SK-N-SH (cell line): Measurements from ENCODE around the gene CETN2. TPM values are rescaled to one million over a fixed set of nuclear protein-coding genes. Genes with fewer than 3 reads are reported as not detected.

Experiments used
- CTCF ChIA-PET: fragments of 300-600, 350-600 bp; formaldehyde crosslinking; extraction: SDS; loops from one replicate; lab custom pipeline; 2021; lab: Yijun Ruan, JAX
- POLR2A ChIA-PET: fragments of 350-600 bp; sonication (Branson Sonifier 250); formaldehyde crosslinking; extraction: SDS; loops from one replicate; lab custom pipeline; 2020; ENCODE audit warnings: antibody characterized with exemption, inconsistent platforms; lab: Yijun Ruan, JAX
- DNase-seq: peaks from one replicate; pipeline ENCODE4 v3.0.0; 2012
- H2AFZ ChIP-seq: fragments of 200-600 bp; sonication (generic); 2 replicates; pipeline ENCODE4 v1.8.1; 2016; ENCODE audit warnings: antibody characterized with exemption, mild to moderate bottlenecking, low read depth
- H3F3A ChIP-seq: fragments of 200-600 bp; sonication (generic); replicated peaks from 2 replicates; pipeline ENCODE3; 2016; ENCODE audit warnings: antibody characterized with exemption, mild to moderate bottlenecking; ENCODE audit not compliant: insufficient read depth
- H3K27ac ChIP-seq, 2 experiments: fragments of 200-500 bp in 1 of 2; fragments of 200-600 bp in 1 of 2; sonication (Bioruptor generic) in 1 of 2; sonication (generic), shearing (Covaris generic) in 1 of 2; 2 replicates each; pipeline versions ENCODE4 v1.5.1 to v1.6.1; 2014 to 2016; ENCODE audit warnings: low read depth in 2 of 2, inconsistent platforms in 1 of 2, low read length in 1 of 2, mild to moderate bottlenecking in 1 of 2, mixed read lengths in 1 of 2
- H3K27me3 ChIP-seq: fragments of 200-600 bp; sonication (generic), shearing (Covaris generic); 2 replicates; pipeline ENCODE4 v1.6.1; 2016; ENCODE audit warnings: mixed run types; ENCODE audit not compliant: insufficient read depth
- H3K36me3 ChIP-seq, 2 experiments: fragments of 200-500 bp in 1 of 2; fragments of 200-600 bp in 1 of 2; sonication (Bioruptor generic) in 1 of 2; sonication (generic) in 1 of 2; replicated peaks in 1 of 2; 2 replicates each; pipeline versions ENCODE3 to v1.5.1; 2014 to 2016; ENCODE audit warnings: low read length in 1 of 2, mild to moderate bottlenecking in 1 of 2; ENCODE audit not compliant: insufficient read depth in 2 of 2, control insufficient read depth in 1 of 2
- H3K4me1 ChIP-seq, 2 experiments: fragments of 200-500 bp in 1 of 2; fragments of 200-600 bp in 1 of 2; sonication (Bioruptor generic) in 1 of 2; sonication (generic), shearing (Covaris generic) in 1 of 2; 2 replicates each; pipeline versions ENCODE4 v1.5.1 to v1.6.1; 2014 to 2016; ENCODE audit warnings: low read depth in 1 of 2, low read length in 1 of 2, mixed run types in 1 of 2; ENCODE audit not compliant: insufficient read depth in 2 of 2, control insufficient read depth in 1 of 2
- H3K4me2 ChIP-seq: fragments of 200-600 bp; sonication (generic), shearing (Covaris generic); 2 replicates; pipeline ENCODE4 v1.6.1; 2017; ENCODE audit warnings: mixed run types
- H3K4me3 ChIP-seq, 2 experiments: fragments of 200-500 bp in 1 of 2; fragments of 200-600 bp in 1 of 2; sonication (Bioruptor generic) in 1 of 2; sonication (generic), shearing (Covaris generic) in 1 of 2; 2 replicates each; pipeline versions ENCODE4 v1.5.1 to v1.8.1; 2014 to 2016; ENCODE audit warnings: low read depth in 2 of 2, inconsistent platforms in 1 of 2, low read length in 1 of 2, mild to moderate bottlenecking in 1 of 2, mixed read lengths in 1 of 2, moderate library complexity in 1 of 2
- H3K79me2 ChIP-seq: fragments of 200-600 bp; sonication (generic); 2 replicates; pipeline ENCODE4 v1.8.1; 2017; ENCODE audit warnings: mild to moderate bottlenecking; ENCODE audit not compliant: insufficient read depth
- H3K9ac ChIP-seq: fragments of 200-600 bp; sonication (generic); 2 replicates; pipeline ENCODE4 v1.6.1; 2017; ENCODE audit warnings: mixed run types
- H3K9me2 ChIP-seq: fragments of 200-600 bp; sonication (generic); 2 replicates; pipeline ENCODE4 v1.6.1; 2017; ENCODE audit warnings: mixed run types
- H3K9me3 ChIP-seq: fragments of 200-600 bp; sonication (generic); 2 replicates; pipeline ENCODE4 v1.6.1; 2017; ENCODE audit warnings: mixed run types, mild to moderate bottlenecking, moderate library complexity
- H4K20me1 ChIP-seq: fragments of 200-600 bp; sonication (generic); 2 replicates; pipeline ENCODE4 v1.6.1; 2017; ENCODE audit warnings: mild to moderate bottlenecking, mixed run types; ENCODE audit not compliant: insufficient read depth
- CTCF ChIP-seq: fragments of 200-600 bp; sonication (generic); IDR thresholded peaks from 2 replicates; pipeline ENCODE4 v1.6.1; 2017; ENCODE audit warnings: antibody characterized with exemption, mild to moderate bottlenecking, moderate library complexity
- FOSL2 ChIP-seq: IDR thresholded peaks from 2 replicates; pipeline ENCODE4 v1.4.0; 2012; ENCODE audit warnings: low read depth, mild to moderate bottlenecking, moderate library complexity, borderline replicate concordance
- FOXJ3 ChIP-seq: sonication (generic); formaldehyde crosslinking; IDR thresholded peaks from 2 replicates; pipeline ENCODE4 v1.5.1; 2020; ENCODE audit warnings: mild to moderate bottlenecking, missing genetic modification reagents
- FOXM1 ChIP-seq: IDR thresholded peaks from 2 replicates; pipeline ENCODE4 v1.4.0; 2012; ENCODE audit warnings: low read depth, mild to moderate bottlenecking
- GATA2 ChIP-seq: sonication (generic); formaldehyde crosslinking; IDR thresholded peaks from 2 replicates; pipeline ENCODE4 v1.5.0; 2020; ENCODE audit warnings: mild to moderate bottlenecking, missing genetic modification reagents
- MAX ChIP-seq: IDR thresholded peaks from 2 replicates; pipeline ENCODE4 v1.4.0; 2012; ENCODE audit warnings: low read depth
- MXI1 ChIP-seq: IDR thresholded peaks from 2 replicates; pipeline ENCODE4 v1.6.1; 2012; ENCODE audit warnings: mild to moderate bottlenecking, low read depth, low read length, improper control_type of control experiment
- POLR2AphosphoS5 ChIP-seq: IDR thresholded peaks from 2 replicates; pipeline ENCODE4 v1.6.1; 2012; ENCODE audit warnings: low read depth, low read length
- RAD21 ChIP-seq: IDR thresholded peaks from 2 replicates; pipeline ENCODE4 v1.6.1; 2012; ENCODE audit warnings: mild to moderate bottlenecking, low read length
- RCOR1 ChIP-seq: fragments of 150-350 bp; IDR thresholded peaks from 2 replicates; pipeline ENCODE4 v1.6.1; 2017; ENCODE audit warnings: antibody characterized with exemption, low read length
- TAF1 ChIP-seq: IDR thresholded peaks from 2 replicates; pipeline ENCODE4 v1.6.1; 2012; ENCODE audit warnings: low read depth, mild to moderate bottlenecking, low read length, moderate library complexity, borderline replicate concordance
- WGBS: methylation state at CpG from one replicate; pipeline ENCODE4 v1.1.6; 2017; ENCODE audit warnings: low lambda C conversion rate; 5-methylcytosine and 5-hydroxymethylcytosine counted together
- polyA plus RNA-seq, 3 experiments: library from polyadenylated mRNA; depleted of rRNA; stranded (reverse); fragments of >200 nt; gene quantifications; 2 replicates each; pipeline ENCODE4 v1.2.3, GENCODE V29; 2012
- TF ChIP-seq, protein P1 (sequence below): IDR thresholded peaks from 2 replicates; pipeline ENCODE4; 2012

The CETN2 gene
- polyA plus RNA-seq, 1 of the 3 experiments (the other 2 are of a cell fraction) = 41.1 TPM

GRCh38 chrX:152813206-152813605 is 17.4 kb downstream of the CETN2 start:
- no peaks in the 10 kb centered on the region for H3F3A ChIP-seq
- H3K4me2 ChIP-seq = no peak overlapping the region
- H3K4me3 ChIP-seq = no peak overlapping the region
- no peak for DNase-seq
- H3K27me3 ChIP-seq = no peaks in the 10 kb centered on the region
- ChIA-PET POLR2A (no interaction called here), CTCF (interaction anchor here (1.6 to 5.5 kb wide), 6 partner anchors 9 to 1060 kb away, joined by 4 to 49 read pairs (median 10); no protein-coding TSS in a partner anchor)
- 69% methylated on average over 5 of the region's 5 CpGs for WGBS
- H3K9me3 ChIP-seq = no peaks in the 10 kb centered on the region
- no peak for TF ChIP-seq MXI1
- TF ChIP-seq TAF1 = no peak
- no peak for TF ChIP-seq RCOR1
- no peak for TF ChIP-seq FOXM1
- no peak for TF ChIP-seq FOXJ3 (CRISPR knock-in tag)
- no peak for TF ChIP-seq FOSL2
- TF ChIP-seq, protein P1, sequence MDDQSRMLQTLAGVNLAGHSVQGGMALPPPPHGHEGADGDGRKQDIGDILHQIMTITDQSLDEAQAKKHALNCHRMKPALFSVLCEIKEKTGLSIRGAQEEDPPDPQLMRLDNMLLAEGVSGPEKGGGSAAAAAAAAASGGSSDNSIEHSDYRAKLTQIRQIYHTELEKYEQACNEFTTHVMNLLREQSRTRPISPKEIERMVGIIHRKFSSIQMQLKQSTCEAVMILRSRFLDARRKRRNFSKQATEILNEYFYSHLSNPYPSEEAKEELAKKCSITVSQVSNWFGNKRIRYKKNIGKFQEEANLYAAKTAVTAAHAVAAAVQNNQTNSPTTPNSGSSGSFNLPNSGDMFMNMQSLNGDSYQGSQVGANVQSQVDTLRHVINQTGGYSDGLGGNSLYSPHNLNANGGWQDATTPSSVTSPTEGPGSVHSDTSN = no peak
- no peak for TF ChIP-seq CTCF
- no peak for TF ChIP-seq RAD21
- TF ChIP-seq MAX = no peak
- H3K9me2 ChIP-seq = no peaks in the 10 kb centered on the region
- no peak overlapping the region for H3K9ac ChIP-seq
- no peaks in the 10 kb centered on the region for H4K20me1 ChIP-seq
- no peaks in the 10 kb centered on the region for H3K79me2 ChIP-seq
- no peak overlapping the region for H2AFZ ChIP-seq
- peaks cover 0 to 10% of the 10 kb centered on the region in 2 experiments; a peak in 2 of 4 replicates for H3K4me1 ChIP-seq
- no peaks in the 10 kb centered on the region for H3K36me3 ChIP-seq
- no peak overlapping the region for H3K27ac ChIP-seq

DNA sequence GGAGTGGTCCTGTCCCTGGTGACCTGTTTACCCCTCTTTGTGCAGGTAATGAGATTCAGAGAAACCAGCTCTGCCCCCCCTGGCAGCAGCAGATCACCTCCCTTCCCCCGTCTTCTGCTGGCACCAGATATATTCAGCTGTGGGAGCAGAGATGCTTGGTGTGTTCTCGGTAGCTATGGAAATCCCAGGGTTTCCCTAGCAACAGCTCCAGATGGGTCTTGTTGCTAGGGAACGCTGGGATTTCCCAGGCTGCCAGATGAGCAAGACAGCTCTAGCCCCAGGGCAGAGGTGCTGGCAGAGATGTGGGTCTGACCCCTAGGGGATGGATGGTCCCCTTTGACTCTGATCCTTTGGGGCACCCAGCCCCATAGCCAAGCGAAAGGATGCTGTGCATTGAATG is 20.2 kb downstream of the CETN2 start:
- H3K9ac ChIP-seq = no peak overlapping the region
- TF ChIP-seq POLR2AphosphoS5 (no peak), GATA2 (CRISPR knock-in tag) (peak; percentile 27; the same call in 1 of the 2 replicates), FOXJ3 (CRISPR knock-in tag) (peak; percentile 69), MXI1 (peak; percentile 44; the same call in 1 of the 2 replicates)
- H3K27me3 ChIP-seq = no peaks in the 10 kb centered on the region
- no peaks in the 10 kb centered on the region for H4K20me1 ChIP-seq
- H3K9me3 ChIP-seq = no peaks in the 10 kb centered on the region
- no peak overlapping the region for H3K4me3 ChIP-seq
- peaks cover 0 to 10% of the 10 kb centered on the region in 2 experiments; a peak in 2 of 4 replicates for H3K4me1 ChIP-seq
- ChIA-PET CTCF (interaction anchor here (0.7 to 5.5 kb wide), 5 partner anchors 9 to 178 kb away, joined by 3 to 49 read pairs (median 4); no protein-coding TSS in a partner anchor), POLR2A (no interaction called here)
- no peak overlapping the region for H2AFZ ChIP-seq
- no peak overlapping the region for H3K27ac ChIP-seq
- DNase-seq = peak; percentile 64
- H3K4me2 ChIP-seq = no peak overlapping the region
- H3F3A ChIP-seq = no peaks in the 10 kb centered on the region
- 55% methylated on average over 3 of the region's 4 CpGs for WGBS
- no peaks in the 10 kb centered on the region for H3K79me2 ChIP-seq
- no peaks in the 10 kb centered on the region for H3K9me2 ChIP-seq
- peaks cover 0 to 2% of the 10 kb centered on the region in 2 experiments for H3K36me3 ChIP-seq
